OCI-LY7 (cell line): ENCODE measurements around the gene NDUFB2.

Experiments used
- CTCF ChIP-seq: fragments of 200-600 bp; sonication (generic); conservative IDR thresholded peaks from 2 replicates; pipeline ENCODE4 v1.5.1; 2014; ENCODE audit warnings: mild to moderate bottlenecking, antibody characterized with exemption, low read length, moderate library complexity, mixed read lengths
- EZH2phosphoT487 ChIP-seq: fragments of 200-600 bp; sonication (generic); IDR thresholded peaks from 2 replicates; pipeline ENCODE4 v1.6.1; 2018; ENCODE audit warnings: low read depth, borderline replicate concordance, mild to moderate bottlenecking, mixed run types, antibody characterized with exemption, low read length, moderate library complexity, mixed read lengths

GRCh38 chr7:140655511-140656408 is 40.7 kb upstream of the NDUFB2 start:
- no peak for TF ChIP-seq CTCF
- no peak for TF ChIP-seq EZH2phosphoT487
